Nucleus accumbens (tissue), 56 donors: ENCODE measurements around the gene DTX2.
A peak's percentile ranks its signal among the peaks of the same experiment; 100 is the strongest.
"Not testable (repeated sequence)": the region's sequence is repeated elsewhere in the genome, so short reads cannot be mapped to it uniquely, and the experiment has no call there.

Source experiments
- DNase-seq, 56 donors: peaks; one replicate each; lab custom pipeline; 2025; lab: John Stamatoyannopoulos, UW

DTX2 gene

DNA sequence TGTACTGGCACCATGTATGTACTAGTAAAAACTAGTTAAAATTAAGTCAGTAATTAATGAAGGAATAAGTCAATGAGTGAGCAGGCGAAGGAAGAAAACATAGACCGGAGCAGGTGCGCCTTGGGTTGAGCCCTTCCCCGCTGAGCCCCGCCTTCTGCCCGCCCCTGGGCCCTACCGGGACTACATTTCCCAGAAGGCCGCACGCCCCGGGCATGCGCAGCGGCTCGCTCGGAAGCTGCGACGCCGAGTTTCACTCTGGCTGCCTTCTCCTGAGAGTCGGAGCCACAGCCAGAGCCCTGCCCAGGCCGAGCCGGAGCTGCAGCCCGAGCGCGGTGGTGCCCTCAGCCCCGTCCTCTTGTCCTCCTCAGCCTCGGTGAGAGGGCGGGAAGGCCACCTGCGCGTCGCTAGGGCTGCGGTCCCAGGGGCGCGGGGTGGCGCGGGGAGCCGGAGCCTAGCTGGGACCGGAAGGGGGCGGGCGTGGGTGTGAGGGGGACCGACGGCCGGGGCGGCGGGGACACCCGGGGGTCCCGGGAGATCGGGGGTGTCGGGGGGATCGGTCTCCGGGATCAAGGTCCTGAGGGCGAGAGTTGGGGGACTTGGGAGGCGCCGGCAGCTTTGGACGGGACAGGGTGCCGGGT lies at the start of gene DTX2:
DTX2 (plus strand) TSS at position 246 of the 638 bp plus-strand sequence. CDS start 18,801 bp downstream, outside the sequence.
- DNase-seq: not testable (repeated sequence)

DNA sequence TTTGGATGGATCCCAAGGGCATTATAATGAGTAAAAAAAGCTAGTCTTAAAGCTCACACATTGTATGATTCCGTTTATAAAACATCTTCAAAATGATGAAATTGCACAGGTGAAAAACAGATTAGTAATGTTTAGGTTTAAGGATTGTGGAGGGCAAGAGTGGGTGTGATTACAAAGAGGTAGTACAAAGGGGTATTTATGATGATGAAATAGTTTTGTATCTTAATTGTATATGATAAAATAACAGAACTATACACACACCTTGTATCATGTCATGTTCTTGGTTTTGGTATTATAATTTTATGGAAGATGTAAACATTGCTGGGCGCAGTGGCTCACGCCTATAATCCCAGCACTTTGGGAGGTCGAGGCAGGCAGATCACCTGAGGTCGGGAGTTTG lies 49.3 kb upstream of the DTX2 start:
- DNase-seq: no peak

DNA sequence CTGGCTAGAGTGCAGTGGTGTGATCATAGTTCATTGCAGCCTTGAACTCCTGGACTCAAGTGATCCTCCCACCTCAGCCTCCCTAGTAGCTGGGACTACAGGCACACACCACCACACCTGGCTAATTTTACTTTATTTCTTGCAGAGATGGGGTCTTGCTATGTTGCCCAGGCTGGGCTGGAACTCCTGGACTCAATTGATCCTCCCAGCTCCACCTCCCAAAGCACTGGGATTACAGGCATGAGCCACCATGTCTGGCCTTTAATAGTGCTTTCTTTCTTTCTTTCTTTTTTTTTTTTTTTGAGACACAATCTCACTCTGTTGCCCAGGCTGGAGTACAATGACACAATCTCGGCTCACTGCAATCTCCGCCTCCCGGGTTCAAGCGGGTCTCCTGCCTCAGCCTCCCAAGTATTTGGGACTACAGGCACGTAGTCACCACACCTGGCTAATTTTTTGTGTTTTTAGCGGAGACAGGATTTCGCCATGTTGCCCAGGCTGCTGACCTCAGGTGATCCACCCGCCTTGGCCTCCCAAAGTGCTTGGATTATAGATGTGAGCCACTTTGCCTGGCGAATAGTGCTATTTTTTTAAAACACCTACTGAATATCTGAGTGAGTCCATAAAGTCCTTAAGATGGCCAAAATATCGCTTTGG lies 43.7 kb upstream of the DTX2 start:
- DNase-seq: not testable (repeated sequence)

DNA sequence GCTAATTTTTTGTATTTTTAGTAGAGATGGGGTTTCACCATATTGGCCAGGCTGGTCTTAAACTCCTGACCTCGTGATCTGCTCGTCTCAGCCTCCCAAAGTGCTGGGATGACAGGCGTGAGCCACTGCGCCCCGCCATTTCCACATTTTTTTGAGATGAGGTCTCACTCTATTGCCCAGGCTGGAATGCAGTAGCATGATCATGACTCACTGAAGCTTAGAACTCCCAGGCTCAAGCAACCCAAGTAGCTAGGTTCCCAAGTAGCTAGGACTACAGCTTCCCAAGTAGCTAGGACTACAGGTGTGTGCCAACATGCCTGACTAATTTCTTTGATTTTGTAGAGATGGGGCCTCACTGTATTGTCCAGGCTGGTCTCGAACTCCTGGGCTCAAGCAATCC lies 40.4 kb upstream of the DTX2 start:
- not testable (repeated sequence) for DNase-seq

DNA sequence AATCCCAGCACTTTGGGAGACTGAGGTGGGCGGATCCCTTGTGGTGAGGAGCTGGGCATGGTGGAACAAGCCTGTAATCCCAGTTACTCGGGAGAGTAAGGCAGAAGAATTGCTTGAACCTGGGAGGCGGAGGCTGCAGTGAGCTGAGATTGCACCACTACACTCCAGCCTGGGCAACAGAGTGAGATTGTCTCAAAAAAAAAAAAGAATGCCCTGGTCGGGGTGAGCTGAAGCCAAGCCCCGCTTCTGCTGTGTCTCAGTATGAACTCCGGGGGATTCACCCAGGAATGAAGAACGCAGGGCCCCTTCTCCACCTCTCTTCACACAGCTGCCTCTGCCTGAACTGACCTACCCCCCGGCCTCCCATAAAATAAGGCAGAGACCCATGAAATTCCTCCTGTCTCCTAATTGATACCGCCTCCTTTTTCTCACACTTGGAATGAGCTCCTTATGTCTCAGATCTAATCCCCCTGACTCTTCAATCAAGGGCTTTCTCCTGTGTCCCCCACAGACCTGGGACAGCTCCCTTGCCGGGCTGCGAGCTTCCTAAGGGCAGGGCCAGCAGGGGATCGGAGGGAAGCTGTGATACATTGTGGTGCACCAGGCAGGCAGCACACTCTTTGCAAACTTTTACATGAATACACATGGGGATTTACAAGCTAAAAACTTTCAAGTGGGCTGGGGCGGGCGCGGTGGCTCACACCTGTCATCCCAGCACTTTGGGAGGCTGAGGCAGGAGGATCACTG lies 37.7 kb upstream of the DTX2 start:
- DNase-seq: no peak

DNA sequence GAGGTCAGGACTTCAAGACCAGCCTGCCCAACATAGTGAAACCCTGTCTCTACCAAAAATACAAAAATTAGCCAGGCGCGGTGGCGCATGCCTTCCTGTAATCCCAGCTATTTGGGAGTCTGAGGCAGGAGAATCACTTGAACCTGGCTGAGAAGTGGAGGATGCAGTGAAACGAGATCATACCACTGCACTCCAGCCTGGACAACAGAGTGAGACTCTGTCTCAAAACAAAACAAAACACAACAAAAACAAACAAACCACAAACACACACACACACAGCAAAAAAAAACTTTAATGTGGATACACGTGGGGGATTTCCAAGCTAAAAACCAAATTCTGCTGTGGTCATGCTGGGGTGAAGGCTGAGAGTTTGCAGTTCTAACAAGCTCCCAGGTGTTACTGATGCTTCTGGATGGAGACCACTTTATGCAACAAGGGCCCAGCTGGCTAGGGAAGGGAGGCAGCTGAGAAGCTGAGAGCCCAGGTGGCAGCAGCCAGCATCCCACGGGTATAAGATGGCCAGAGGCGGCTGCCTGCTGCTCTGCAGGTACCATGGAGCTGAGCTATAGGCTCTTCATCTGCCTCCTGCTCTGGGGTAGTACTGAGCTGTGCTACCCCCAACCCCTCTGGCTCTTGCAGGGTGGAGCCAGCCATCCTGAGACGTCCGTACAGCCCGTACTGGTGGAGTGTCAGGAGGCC lies 36.9 kb upstream of the DTX2 start, which contains the start of gene ZP3:
ZP3 (plus strand) TSS at position 538 of the 699 bp plus-strand sequence; CDS start at position 553, 15 bp downstream.
- no peak for DNase-seq

DNA sequence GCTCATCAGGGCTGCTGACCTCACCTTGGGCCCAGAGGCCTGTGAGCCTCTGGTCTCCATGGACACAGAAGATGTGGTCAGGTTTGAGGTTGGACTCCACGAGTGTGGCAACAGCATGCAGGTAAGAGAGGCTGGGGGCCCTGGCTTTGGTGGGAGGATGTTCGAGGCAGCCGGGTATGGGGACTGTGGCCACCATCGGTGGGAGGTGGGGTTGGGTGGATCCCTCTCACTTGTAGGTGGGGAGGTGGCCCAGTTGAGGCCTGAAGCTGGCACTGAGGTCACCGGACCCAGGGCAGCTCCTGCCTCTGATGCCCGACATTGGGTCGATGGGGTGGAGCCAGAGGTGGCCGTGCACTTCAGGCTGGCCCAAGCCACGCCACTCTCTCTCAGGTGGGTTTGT lies 36.4 kb upstream of the DTX2 start:
- no peak for DNase-seq

DNA sequence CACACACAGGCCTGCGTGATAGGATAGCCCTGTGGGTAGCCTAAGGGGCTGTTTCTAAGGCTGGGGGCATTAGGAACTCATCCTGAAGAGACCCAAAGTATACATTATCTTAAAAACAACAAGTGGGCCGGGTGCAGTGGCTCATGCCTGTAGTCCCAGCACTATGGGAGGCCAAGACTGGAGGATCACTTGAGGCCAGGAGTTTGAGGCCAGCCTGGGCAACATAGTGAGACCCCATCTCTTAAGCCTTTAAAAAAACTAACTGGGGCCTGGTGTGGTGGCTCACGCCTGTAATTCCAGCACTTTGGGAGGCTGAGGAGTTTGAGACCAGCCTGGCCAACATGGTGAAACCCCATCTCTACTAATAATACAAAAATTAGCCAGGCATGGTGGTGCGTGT lies 36.0 kb upstream of the DTX2 start:
- not testable (repeated sequence) for DNase-seq

- no peak for DNase-seq
Measured at GRCh38 chr7:76426246-76426645, 35.3 kb upstream of the DTX2 start.

DNA sequence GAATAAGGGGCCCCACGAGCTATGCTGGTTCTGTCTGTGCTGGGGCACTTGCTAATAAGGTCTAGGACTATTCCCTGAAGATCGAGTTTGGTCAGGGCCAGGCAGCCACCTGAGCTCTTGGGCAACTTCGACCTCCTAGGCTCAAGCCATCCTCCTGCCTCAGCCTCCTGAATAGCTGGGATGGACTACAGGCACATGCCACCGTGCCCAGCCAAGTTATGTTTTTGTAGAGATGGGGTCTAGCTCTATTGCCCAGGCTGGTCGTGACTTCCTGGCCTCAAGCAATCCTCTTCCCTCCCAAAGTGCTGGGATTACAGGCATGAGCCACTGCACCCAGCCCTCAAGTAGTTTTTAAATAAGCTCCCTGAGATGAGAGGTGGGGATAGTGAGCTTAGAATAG lies 33.9 kb upstream of the DTX2 start:
- DNase-seq: no peak

DNA sequence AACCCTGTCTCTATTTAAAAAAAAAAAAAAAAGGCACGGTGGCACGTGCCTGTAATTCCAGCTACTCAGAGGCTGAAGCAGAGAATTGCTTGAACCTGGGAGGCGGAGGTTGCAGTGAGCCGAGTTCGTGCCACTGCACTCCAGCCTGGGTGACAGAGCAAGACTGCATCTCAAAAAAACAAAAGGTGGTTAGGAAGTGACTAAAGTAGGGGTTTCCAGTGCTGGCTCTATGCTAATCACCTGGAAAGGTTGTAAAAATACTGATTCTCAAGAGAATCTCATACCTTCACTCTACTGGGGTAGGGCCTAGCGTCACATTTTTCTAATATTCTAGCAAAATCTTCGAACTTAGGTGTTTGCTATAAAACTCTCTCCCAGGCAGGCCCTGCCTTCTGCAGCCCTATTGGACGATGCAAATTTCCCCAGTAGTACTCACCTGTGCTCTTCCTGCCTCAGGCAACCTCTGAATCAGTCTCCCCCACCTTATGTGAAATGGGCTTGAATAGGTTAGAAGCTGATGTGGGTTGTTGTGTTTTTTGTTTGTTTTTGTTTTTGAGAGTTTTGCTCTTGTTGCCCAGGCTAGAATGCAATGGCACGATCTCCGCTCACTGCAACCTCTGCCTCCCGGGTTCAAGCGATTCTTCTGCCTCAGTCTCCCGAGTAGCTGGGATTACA lies 33.2 kb upstream of the DTX2 start:
- no peak for DNase-seq

DNA sequence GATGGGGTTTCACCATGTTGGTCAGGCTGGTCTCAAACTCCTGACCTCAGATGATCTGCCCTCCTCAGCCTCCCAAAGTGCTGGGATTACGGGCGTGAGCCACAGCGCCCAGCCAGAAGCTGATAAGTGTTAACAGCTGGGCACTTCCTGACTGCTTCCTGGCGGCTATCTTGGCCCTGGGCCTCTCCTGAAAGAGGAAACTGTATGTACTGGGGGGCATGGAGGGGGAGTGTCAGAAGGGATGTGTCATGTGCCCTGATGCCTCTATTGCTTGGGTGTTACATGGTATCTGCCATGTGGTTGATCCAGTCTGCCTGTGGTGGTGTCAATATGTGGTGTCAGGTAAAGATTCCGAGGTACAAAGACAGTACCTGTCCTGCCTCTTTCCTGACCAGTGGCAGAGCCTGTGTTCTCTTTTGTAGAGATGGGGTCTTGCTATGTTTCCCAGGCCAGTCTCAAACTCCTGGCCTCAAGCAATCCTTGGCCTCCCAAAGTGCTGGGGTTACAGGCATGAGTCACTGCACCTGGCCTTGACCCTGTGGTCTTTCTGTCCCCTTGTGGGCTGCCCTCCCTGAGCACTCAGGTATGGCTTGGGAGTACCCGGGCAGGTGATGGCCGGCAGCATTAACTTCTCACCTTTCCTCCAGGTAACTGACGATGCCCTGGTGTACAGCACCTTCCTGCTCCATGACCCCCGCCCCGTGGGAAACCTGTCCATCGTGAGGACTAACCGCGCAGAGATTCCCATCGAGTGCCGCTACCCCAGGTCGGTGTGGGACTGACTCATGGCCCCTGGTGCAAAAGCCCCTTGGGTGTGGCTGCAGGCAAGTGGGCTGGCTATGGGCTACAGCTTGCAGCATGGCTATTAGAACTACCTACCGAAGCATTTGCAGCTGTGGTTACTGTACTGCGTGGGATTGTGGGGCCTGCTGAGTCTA lies 32.4 kb upstream of the DTX2 start:
- peak in 3 of 56 donors; percentile 1 to 35 (median 8) for DNase-seq

- DNase-seq: no peak
Measured at GRCh38 chr7:76430211-76430610, 31.3 kb upstream of the DTX2 start.

DNA sequence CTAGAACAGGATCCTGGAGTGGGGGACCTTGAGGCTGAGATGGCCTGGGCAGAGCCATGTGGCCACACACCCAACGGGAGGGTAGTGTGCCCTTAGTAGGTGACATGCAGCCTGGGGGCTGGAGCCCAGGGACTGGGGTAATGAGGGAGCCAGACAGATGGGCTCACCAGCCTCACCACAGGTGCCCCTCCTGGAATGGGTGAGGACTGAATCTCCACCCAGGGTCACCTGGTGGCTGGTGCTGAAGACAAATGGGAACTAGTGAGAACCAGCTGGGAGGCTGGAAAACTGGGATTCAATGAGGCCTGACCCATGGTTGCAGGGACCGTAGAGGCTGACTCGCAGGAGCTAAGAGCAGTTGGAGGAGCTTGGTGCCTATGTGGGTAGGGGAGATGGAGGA lies 30.7 kb upstream of the DTX2 start:
- no peak for DNase-seq

DNA sequence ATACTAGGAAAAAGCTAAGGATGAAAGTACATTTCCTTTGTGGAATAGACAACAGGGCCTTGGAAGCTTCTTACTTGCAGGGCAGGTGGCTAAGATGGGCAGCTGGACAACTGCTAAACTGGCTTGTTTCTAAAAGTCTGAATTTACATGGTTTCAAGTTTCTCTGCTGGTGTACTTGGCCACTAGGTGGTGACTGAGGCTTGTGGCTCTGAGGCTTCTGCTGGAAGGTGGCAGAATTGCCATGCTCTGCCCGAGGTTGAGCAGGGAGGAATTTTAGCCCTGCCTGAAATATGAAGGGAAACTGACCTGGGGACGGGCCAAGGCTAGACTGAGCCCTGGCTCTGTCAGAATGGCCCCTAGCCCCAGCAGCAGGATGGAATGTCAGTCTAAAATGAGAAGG lies 23.6 kb upstream of the DTX2 start:
- peak in 42 of 56 donors; percentile 7 to 79 (median 34) for DNase-seq

DNA sequence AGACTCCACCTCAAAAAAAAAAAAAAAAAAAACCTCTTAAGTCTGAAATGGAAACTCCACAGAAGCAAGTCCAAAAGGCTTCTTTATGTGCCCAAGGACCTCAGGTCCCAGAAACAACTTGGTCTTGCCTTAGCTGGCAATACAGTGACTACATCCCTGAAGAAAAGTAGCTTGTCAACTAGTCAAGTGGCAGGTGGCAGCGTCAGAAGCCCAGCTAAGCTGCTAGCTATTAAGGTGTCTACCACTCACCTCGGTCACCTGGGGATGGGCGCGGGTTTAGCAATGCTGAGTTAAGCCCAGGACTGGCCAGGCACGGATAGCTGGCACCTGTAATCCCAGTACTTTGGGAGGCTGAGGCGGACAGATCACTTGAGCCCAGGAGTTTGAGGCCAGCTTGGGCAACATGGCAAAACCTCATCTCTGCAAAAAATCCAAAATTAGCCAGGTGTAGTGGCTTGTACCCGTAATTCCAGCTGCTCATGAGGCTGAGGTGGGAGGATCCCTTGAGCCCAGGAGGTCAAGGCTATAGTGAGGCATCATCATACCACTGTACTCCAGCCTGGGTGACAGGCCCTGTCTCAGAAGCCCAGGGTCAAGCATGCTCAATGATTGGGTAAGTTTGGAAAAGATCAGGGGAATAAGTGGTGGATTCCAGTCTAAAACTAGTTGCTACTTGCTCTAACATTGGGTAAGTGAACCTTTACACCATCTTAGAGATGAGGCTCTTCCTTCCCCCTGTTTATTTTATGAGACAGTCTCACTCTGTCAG lies 22.2 kb upstream of the DTX2 start:
- not testable (repeated sequence) for DNase-seq

- DNase-seq: not testable (repeated sequence)
Measured at GRCh38 chr7:76440404-76440803, 21.1 kb upstream of the DTX2 start.

DNA sequence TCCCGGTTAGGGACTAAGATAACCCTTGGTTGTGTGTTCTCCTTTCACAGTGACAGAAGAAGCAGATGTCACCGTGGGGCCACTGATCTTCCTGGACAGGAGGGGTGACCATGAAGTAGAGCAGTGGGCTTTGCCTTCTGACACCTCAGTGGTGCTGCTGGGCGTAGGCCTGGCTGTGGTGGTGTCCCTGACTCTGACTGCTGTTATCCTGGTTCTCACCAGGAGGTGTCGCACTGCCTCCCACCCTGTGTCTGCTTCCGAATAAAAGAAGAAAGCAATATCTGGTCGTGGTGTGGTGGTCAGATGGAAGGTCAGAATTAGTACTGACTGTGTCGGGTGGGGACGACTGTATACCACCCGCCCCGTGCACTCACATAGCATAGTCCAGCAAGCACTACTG lies 19.7 kb upstream of the DTX2 start:
- DNase-seq: not testable (repeated sequence)
